OCI-LY7 (cell line): ENCODE results near the gene HSPA4. TPM values are rescaled to one million over a fixed set of nuclear protein-coding genes. Genes with fewer than 3 reads are reported as not detected.
A peak's percentile ranks its signal among the peaks of the same experiment; 100 is the strongest.

Experiments
- BruUV-seq: library from RNA; stranded (reverse); fragments of 400-500 nt; replicated peaks from 2 replicates; lab custom pipeline; 2021; lab: Mats Ljungman, UMichigan
- CTCF ChIA-PET: fragments of 300-600 bp; sonication (Branson Sonifier 250); formaldehyde crosslinking; loops from one replicate; lab custom pipeline; 2022; ENCODE audit warnings: antibody characterized with exemption; ENCODE audit not compliant: unreplicated experiment; lab: Charles Lee
- POLR2A ChIA-PET: fragments of 300-600 bp; sonication (Branson Sonifier 250); formaldehyde crosslinking; loops from one replicate; lab custom pipeline; 2022; ENCODE audit warnings: antibody characterized with exemption; lab: Charles Lee
- DNase-seq: peaks from one replicate; pipeline ENCODE4 v3.0.0-alpha.2; 2015; ENCODE audit warnings: low spot score
- H2AFZ ChIP-seq: fragments of 200-600 bp; sonication (generic), shearing (Covaris generic); 2 replicates; pipeline ENCODE4 v1.6.1; 2014; ENCODE audit warnings: mild to moderate bottlenecking, antibody characterized with exemption, low read length, moderate library complexity
- H3K27ac ChIP-seq: fragments of 200-600 bp; sonication (generic); 2 replicates; pipeline ENCODE4 v1.5.1; 2014; ENCODE audit warnings: mixed run types, low read depth, mild to moderate bottlenecking, moderate library complexity, low read length, inconsistent platforms; ENCODE audit not compliant: poor library complexity, severe bottlenecking
- H3K36me3 ChIP-seq: fragments of 200-600 bp; sonication (generic); 2 replicates; pipeline ENCODE4 v1.6.1; 2014; ENCODE audit warnings: mild to moderate bottlenecking, antibody characterized with exemption, low read length, moderate library complexity, mixed read lengths; ENCODE audit not compliant: insufficient read depth
- H3K4me1 ChIP-seq: fragments of 200-600 bp; sonication (generic); 2 replicates; pipeline ENCODE4 v1.5.1; 2014; ENCODE audit warnings: mild to moderate bottlenecking, low read length; ENCODE audit not compliant: insufficient read depth, poor library complexity, severe bottlenecking
- H3K4me2 ChIP-seq: fragments of 200-600 bp; sonication (generic); 2 replicates; pipeline ENCODE4 v1.6.1; 2014; ENCODE audit warnings: mild to moderate bottlenecking, low read length
- H3K4me3 ChIP-seq: fragments of 200-600 bp; sonication (generic); 2 replicates; pipeline ENCODE4 v1.5.1; 2014; ENCODE audit warnings: mild to moderate bottlenecking, low read depth, low read length; ENCODE audit not compliant: poor library complexity, severe bottlenecking
- H3K79me2 ChIP-seq: fragments of 200-600 bp; sonication (generic); 2 replicates; pipeline ENCODE4 v1.6.1; 2016; ENCODE audit warnings: low read depth, mild to moderate bottlenecking, low read length, moderate library complexity, mixed read lengths; ENCODE audit not compliant: insufficient read depth
- H3K9me2 ChIP-seq: fragments of 200-600 bp; sonication (generic); 2 replicates; pipeline ENCODE4 v1.6.1; 2016; ENCODE audit warnings: mild to moderate bottlenecking, low read length, mixed read lengths; ENCODE audit not compliant: insufficient read depth
- H3K9me3 ChIP-seq: fragments of 200-600 bp; sonication (generic); 2 replicates; pipeline ENCODE4 v1.6.1; 2014; ENCODE audit warnings: mild to moderate bottlenecking, mixed run types, low read length, mixed read lengths
- H4K20me1 ChIP-seq: fragments of 200-600 bp; sonication (generic); 2 replicates; pipeline ENCODE4 v1.6.1; 2014; ENCODE audit warnings: mild to moderate bottlenecking, antibody characterized with exemption, low read length, moderate library complexity, mixed read lengths; ENCODE audit not compliant: insufficient read depth
- EZH2phosphoT487 ChIP-seq: fragments of 200-600 bp; sonication (generic); IDR thresholded peaks from 2 replicates; pipeline ENCODE4 v1.6.1; 2018; ENCODE audit warnings: low read depth, borderline replicate concordance, mild to moderate bottlenecking, mixed run types, antibody characterized with exemption, low read length, moderate library complexity, mixed read lengths
- intact Hi-C: fragments of 100-400 bp; cut with micrococcal nuclease; formaldehyde crosslinking; loops from one replicate; pipeline ENCODE4 v1.10.0; 2022; ENCODE audit not compliant: unreplicated experiment
- total RNA-seq, 2 experiments: library from RNA; depleted of rRNA in 1 of 2; stranded (reverse); fragments of >200 nt in 1 of 2; shearing (Covaris generic) in 1 of 2; gene quantifications; 2 replicates each; pipeline ENCODE4 v1.2.3, GENCODE V29; 2014 to 2022
- TF ChIP-seq, protein P1 (sequence below): fragments of 200-600 bp; sonication (generic); conservative IDR thresholded peaks from 2 replicates; pipeline ENCODE4 v1.5.1; 2014; ENCODE audit warnings: mild to moderate bottlenecking, antibody characterized with exemption, low read length, moderate library complexity, mixed read lengths

Gene HSPA4
- total RNA-seq, 2 experiments from 2014 or later = 65.4 to 226 TPM

- no peaks in the 10 kb centered on the region for H3K9me2 ChIP-seq
- no peaks in the 10 kb centered on the region for H3K79me2 ChIP-seq
- H3K27ac ChIP-seq = peak overlapping the region; percentile 26
- POLR2A ChIA-PET = interaction anchor here (0.6 kb wide), 1 partner anchor 219 kb away, joined by 6 read pairs; no protein-coding TSS in a partner anchor
- TF ChIP-seq, protein P1, sequence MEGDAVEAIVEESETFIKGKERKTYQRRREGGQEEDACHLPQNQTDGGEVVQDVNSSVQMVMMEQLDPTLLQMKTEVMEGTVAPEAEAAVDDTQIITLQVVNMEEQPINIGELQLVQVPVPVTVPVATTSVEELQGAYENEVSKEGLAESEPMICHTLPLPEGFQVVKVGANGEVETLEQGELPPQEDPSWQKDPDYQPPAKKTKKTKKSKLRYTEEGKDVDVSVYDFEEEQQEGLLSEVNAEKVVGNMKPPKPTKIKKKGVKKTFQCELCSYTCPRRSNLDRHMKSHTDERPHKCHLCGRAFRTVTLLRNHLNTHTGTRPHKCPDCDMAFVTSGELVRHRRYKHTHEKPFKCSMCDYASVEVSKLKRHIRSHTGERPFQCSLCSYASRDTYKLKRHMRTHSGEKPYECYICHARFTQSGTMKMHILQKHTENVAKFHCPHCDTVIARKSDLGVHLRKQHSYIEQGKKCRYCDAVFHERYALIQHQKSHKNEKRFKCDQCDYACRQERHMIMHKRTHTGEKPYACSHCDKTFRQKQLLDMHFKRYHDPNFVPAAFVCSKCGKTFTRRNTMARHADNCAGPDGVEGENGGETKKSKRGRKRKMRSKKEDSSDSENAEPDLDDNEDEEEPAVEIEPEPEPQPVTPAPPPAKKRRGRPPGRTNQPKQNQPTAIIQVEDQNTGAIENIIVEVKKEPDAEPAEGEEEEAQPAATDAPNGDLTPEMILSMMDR = no peak
- no peak for TF ChIP-seq EZH2phosphoT487
- H2AFZ ChIP-seq = no peak overlapping the region
- H3K9me3 ChIP-seq = no peaks in the 10 kb centered on the region
- no peak for DNase-seq
- H3K4me2 ChIP-seq = no peak overlapping the region
- CTCF ChIA-PET = no interaction called here
- no peaks in the 10 kb centered on the region for H3K36me3 ChIP-seq
- intact Hi-C loops = no loop called here
- BruUV-seq = no TSS peak
- H3K4me3 ChIP-seq = no peak overlapping the region
- peaks cover 29% of the 10 kb centered on the region for H3K4me1 ChIP-seq
- H4K20me1 ChIP-seq = no peaks in the 10 kb centered on the region
Observed at GRCh38 chr5:133121611-133122150, 69.9 kb downstream of the HSPA4 start.

DNA sequence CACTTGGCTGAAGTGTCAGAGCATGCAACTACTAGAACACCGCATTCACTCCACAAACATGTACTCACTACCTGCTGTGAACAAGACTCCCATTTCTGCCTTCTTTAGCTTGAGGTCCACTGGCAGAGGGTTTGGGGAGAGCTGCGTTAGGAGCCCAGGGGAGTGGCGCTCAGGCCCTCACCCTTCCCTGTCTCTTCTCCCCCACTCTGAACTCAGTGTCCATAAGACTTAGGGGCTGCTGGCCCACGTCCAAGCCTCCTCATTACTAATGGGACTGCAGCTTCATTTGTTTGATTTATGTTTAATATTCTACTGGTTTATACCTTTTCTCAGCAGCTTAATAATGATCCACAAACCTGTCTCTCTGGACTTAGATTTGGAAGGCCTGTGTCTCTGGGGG is 70.9 kb downstream of the HSPA4 start:
- intact Hi-C loops = no loop called here
- Histone ChIP-seq H3K36me3 (no peaks in the 10 kb centered on the region), H3K9me3 (no peaks in the 10 kb centered on the region), H3K4me1 (peaks cover 29% of the 10 kb centered on the region), H3K4me3 (no peak overlapping the region), H4K20me1 (no peaks in the 10 kb centered on the region), H3K9me2 (no peaks in the 10 kb centered on the region), H3K27ac (no peak overlapping the region), H3K4me2 (no peak overlapping the region), H3K79me2 (no peaks in the 10 kb centered on the region), H2AFZ (no peak overlapping the region)
- no TSS peak for BruUV-seq
- no peak for DNase-seq
- CTCF ChIA-PET = no interaction called here
- POLR2A ChIA-PET = interaction anchor here (0.6 kb wide), 1 partner anchor 239 kb away, joined by 3 read pairs; no protein-coding TSS in a partner anchor
- TF ChIP-seq EZH2phosphoT487 = no peak
- TF ChIP-seq, protein P1 = no peak

DNA sequence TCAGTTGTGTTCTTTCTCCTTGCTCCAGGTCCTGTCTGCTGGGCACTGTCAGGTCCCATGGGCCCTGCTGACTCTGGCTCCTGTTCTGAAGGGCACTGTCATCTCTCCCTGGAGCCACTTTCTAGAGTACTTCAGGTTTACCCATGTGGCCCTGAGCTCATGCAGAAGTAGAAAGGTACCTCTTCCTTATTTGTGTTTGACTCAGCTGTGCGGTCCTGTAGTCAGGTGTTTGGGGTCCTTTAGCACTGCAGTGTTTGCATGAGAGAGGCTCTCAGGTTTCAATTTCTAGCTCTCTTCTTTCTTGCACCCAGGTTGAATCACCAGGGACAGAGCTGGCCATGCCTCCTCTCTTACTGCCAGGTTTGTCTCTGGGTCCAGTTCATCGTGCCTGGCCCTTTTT is 71.5 kb downstream of the HSPA4 start:
- H3K9me2 ChIP-seq = no peaks in the 10 kb centered on the region
- H3K4me1 ChIP-seq = peaks cover 29% of the 10 kb centered on the region
- CTCF ChIA-PET = no interaction called here
- H3K4me3 ChIP-seq = no peak overlapping the region
- no peak overlapping the region for H2AFZ ChIP-seq
- no peaks in the 10 kb centered on the region for H4K20me1 ChIP-seq
- no peaks in the 10 kb centered on the region for H3K79me2 ChIP-seq
- H3K4me2 ChIP-seq = no peak overlapping the region
- intact Hi-C loops = no loop called here
- BruUV-seq = no TSS peak
- no peak overlapping the region for H3K27ac ChIP-seq
- POLR2A ChIA-PET = no interaction called here
- H3K36me3 ChIP-seq = no peaks in the 10 kb centered on the region
- no peak for DNase-seq
- H3K9me3 ChIP-seq = no peaks in the 10 kb centered on the region
- TF ChIP-seq, protein P1 = no peak
- no peak for TF ChIP-seq EZH2phosphoT487
